ENCODE measurements around the gene TENT5C.

Gene TENT5C

DNA sequence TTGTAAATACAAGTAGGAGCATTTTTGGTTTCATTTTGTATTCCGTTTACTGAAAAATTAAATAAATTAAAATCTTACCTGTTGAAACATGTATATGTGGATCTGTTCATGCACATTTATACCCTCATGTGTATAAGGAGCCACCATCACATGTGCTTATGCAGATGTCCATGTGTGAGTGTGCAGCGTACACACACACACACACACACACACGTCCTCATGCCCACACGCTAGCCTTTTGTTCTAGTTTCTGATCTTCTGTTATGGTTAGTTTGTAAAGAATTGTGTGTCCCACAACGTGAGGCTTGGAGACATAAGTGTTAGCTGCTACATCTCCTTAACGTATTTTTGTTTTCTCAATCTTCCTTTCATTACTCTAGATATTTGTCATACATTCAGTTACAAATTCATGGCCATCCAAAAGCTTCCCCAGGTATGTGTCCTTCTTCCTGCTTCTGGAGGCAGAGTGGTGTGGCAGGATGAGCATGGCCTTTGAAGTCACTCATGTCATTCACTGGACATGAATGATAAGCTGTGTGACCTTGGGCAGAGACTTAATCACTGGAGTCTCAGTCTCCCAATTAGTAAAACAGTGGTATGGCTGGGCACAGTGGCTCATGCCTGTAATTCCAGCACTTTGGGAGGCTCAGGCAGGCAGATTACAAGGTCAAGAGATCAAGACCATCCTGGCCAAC is 54.6 kb downstream of the TENT5C start:
- Histone ChIP-seq H3K4me1 (ENCODE audit: insufficient read depth, low read length, poor library complexity, severe bottlenecking) (peaks cover 56% of the 10 kb centered on the region), H3F3A (ENCODE audit: low read depth) (no peaks in the 10 kb centered on the region), H3K9me2 (replicated peaks; ENCODE audit: low read depth, low read length) (no peaks in the 10 kb centered on the region), H3K36me3 (ENCODE audit: insufficient read depth, low read length) (no peaks in the 10 kb centered on the region), H3K4me3 (ENCODE audit: low read length, poor library complexity, severe bottlenecking) (no peak overlapping the region), H4K20me1 (ENCODE audit: insufficient read depth, low read length, poor library complexity, severe bottlenecking) (no peaks in the 10 kb centered on the region), H3K27me3 (ENCODE audit: insufficient read depth, low read length, poor library complexity, severe bottlenecking) (no peaks in the 10 kb centered on the region), H2AFZ (ENCODE audit: low read length) (no peak overlapping the region), H3K9ac (ENCODE audit: low read depth, low read length, poor library complexity, severe bottlenecking) (no peak overlapping the region), H3K4me2 (ENCODE audit: low read depth, low read length, poor library complexity, severe bottlenecking) (peak overlapping the region; percentile 73), H3K9me3 (ENCODE audit: insufficient read depth, low read depth, low read length) (no peaks in the 10 kb centered on the region), H3K79me2 (ENCODE audit: insufficient read depth, low read length) (no peaks in the 10 kb centered on the region)
- no peak for TF ChIP-seq EZH2phosphoT487 (IDR thresholded peaks at IDR 0.05; ENCODE audit: borderline replicate concordance)
- TF ChIP-seq, protein P1, sequence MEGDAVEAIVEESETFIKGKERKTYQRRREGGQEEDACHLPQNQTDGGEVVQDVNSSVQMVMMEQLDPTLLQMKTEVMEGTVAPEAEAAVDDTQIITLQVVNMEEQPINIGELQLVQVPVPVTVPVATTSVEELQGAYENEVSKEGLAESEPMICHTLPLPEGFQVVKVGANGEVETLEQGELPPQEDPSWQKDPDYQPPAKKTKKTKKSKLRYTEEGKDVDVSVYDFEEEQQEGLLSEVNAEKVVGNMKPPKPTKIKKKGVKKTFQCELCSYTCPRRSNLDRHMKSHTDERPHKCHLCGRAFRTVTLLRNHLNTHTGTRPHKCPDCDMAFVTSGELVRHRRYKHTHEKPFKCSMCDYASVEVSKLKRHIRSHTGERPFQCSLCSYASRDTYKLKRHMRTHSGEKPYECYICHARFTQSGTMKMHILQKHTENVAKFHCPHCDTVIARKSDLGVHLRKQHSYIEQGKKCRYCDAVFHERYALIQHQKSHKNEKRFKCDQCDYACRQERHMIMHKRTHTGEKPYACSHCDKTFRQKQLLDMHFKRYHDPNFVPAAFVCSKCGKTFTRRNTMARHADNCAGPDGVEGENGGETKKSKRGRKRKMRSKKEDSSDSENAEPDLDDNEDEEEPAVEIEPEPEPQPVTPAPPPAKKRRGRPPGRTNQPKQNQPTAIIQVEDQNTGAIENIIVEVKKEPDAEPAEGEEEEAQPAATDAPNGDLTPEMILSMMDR (conservative IDR thresholded peaks at IDR 0.05; ENCODE audit: low read length), result no peak

DNA sequence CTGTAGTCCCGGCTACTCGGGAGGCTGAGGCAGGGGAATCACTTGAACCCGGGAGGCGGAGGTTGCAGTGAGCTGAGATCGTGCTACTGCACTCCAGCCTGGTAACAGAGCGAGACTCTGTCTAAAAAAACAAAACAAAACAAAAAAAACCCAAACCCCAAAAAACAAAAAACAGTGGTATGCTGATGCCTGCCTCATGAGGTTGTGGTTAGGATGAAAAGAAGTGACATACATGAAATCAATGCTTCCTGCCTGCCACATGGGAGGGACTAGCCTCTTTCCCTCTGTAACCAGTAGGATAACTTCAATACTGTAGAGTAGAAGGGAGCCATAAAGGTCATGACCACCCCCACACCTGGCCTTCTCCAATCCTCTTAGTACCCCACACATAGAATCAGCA is 55.2 kb downstream of the TENT5C start:
- H3K9ac ChIP-seq (ENCODE audit: low read depth, low read length, poor library complexity, severe bottlenecking), result no peak overlapping the region

DNA sequence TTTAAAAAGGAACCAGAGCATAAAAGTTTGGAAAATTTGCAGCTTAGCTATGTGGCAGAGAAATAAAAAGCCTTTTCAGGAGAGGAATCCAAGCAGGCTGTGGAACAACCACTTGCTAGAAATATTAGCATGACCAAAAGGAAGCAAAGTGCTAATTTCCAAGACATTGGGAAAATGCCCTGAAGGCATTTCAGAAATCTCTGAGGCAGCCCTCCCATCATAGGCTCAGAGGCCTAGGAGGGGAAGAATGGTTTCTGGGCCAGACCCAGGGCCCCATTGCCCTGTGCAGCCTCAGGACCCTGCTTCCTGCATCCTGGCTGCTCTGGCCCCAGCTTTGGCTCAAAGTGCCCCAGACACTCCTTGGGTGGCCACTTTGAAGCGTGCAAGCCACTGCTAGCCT is 56.8 kb downstream of the TENT5C start:
- Histone ChIP-seq H3K9me3 (ENCODE audit: insufficient read depth, low read depth, low read length) (no peaks in the 10 kb centered on the region), H3K27me3 (ENCODE audit: insufficient read depth, low read length, poor library complexity, severe bottlenecking) (no peaks in the 10 kb centered on the region), H3K36me3 (ENCODE audit: insufficient read depth, low read length) (no peaks in the 10 kb centered on the region), H3F3A (ENCODE audit: low read depth) (no peaks in the 10 kb centered on the region), H4K20me1 (ENCODE audit: insufficient read depth, low read length, poor library complexity, severe bottlenecking) (no peaks in the 10 kb centered on the region), H3K4me3 (ENCODE audit: low read length, poor library complexity, severe bottlenecking) (no peak overlapping the region), H3K79me2 (ENCODE audit: insufficient read depth, low read length) (no peaks in the 10 kb centered on the region), H2AFZ (ENCODE audit: low read length) (no peak overlapping the region), H3K9ac (ENCODE audit: low read depth, low read length, poor library complexity, severe bottlenecking) (no peak overlapping the region), H3K4me1 (ENCODE audit: insufficient read depth, low read length, poor library complexity, severe bottlenecking) (peaks cover 34% of the 10 kb centered on the region), H3K9me2 (replicated peaks; ENCODE audit: low read depth, low read length) (no peaks in the 10 kb centered on the region), H3K4me2 (ENCODE audit: low read depth, low read length, poor library complexity, severe bottlenecking) (no peak overlapping the region)
- no peak for TF ChIP-seq EZH2phosphoT487 (IDR thresholded peaks at IDR 0.05; ENCODE audit: borderline replicate concordance)
- TF ChIP-seq, protein P1 (conservative IDR thresholded peaks at IDR 0.05; ENCODE audit: low read length), result no peak

More for the DNA sequence above, 55.2 kb downstream of the TENT5C start:
- no peaks in the 10 kb centered on the region for H3K79me2 ChIP-seq (ENCODE audit: insufficient read depth, low read length)
- no peak for TF ChIP-seq EZH2phosphoT487 (IDR thresholded peaks at IDR 0.05; ENCODE audit: borderline replicate concordance)
- TF ChIP-seq, protein P1 (conservative IDR thresholded peaks at IDR 0.05; ENCODE audit: low read length), result no peak
- no peaks in the 10 kb centered on the region for H3K9me2 ChIP-seq (replicated peaks; ENCODE audit: low read depth, low read length)
- no peaks in the 10 kb centered on the region for H3K36me3 ChIP-seq (ENCODE audit: insufficient read depth, low read length)
- no peaks in the 10 kb centered on the region for H3K27me3 ChIP-seq (ENCODE audit: insufficient read depth, low read length, poor library complexity, severe bottlenecking)
- H2AFZ ChIP-seq (ENCODE audit: low read length), result no peak overlapping the region
- H3F3A ChIP-seq (ENCODE audit: low read depth), result no peaks in the 10 kb centered on the region
- H3K4me1 ChIP-seq (ENCODE audit: insufficient read depth, low read length, poor library complexity, severe bottlenecking), result peaks cover 50% of the 10 kb centered on the region
- H3K4me3 ChIP-seq (ENCODE audit: low read length, poor library complexity, severe bottlenecking), result no peak overlapping the region
- no peaks in the 10 kb centered on the region for H4K20me1 ChIP-seq (ENCODE audit: insufficient read depth, low read length, poor library complexity, severe bottlenecking)
- no peak overlapping the region for H3K4me2 ChIP-seq (ENCODE audit: low read depth, low read length, poor library complexity, severe bottlenecking)
- no peaks in the 10 kb centered on the region for H3K9me3 ChIP-seq (ENCODE audit: insufficient read depth, low read depth, low read length)
